DMS79 treated with DMSO at 0.1 percent for 48 hours (cell line): Measurements from ENCODE around the gene C2CD2L.
"Not testable (repeated sequence)": the region's sequence is repeated elsewhere in the genome, so short reads cannot be mapped to it uniquely, and the experiment has no call there.

Source experiments
- DNase-seq: peaks from one replicate; lab custom pipeline; 2025; lab: John Stamatoyannopoulos, UW

The C2CD2L gene

DNA sequence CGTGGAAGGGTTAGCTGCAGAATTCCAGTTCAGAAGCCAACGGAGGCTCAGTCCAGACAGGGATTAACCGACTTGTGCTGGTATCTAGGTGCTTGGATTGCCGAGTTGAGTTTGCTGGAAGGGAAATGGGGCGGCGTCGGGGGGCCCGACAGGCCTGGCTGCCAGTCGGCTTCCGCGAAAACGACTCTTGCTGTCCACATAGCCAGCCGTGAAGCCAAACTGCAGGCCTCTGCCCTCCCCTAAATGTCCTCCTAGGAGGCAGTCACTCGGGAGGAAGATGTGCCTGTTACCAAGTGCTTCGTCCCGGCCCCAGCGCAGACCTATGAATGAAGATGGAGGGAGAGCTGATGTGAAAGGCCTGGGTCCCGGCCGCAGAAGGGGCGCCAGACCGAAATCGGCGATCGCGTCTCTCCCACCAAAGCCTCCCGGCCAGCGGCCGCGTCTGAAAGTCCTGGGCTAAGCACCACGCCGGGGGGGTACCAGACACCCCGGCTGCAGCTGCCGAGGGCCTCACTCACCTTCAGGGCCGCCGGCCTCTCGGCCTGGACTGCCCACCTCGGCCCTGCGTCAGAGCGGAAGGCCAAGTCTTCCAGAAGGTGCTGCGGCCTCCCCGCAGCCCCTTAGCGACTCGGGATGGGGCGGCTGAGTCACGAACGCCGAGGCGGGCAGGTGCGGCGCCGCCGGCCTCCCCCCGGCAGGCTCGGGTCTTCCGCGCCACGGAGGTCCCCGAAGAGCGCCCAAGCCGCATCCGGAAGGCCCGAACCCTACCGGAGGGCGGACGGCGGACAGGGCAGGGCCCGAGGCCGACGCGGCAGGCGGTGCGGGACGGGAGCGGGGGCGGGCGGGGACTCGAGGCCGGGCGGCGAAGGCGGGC is 13.0 kb upstream of the C2CD2L start:
- no peak for DNase-seq

DNA sequence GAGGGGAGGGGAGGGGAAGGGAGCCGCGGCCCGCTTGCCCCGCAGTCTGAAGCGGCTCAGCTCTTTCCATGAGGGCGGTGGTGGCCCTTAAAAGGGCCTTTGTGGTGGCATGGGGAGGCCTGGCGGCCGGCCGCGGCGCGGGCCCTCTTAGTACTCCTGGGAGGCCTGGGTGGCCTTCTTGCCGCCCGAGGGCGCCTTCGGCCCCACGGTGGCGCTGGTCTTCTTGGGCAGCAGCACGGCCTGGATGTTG is 12.4 kb upstream of the C2CD2L start:
- DNase-seq, result no peak

DNA sequence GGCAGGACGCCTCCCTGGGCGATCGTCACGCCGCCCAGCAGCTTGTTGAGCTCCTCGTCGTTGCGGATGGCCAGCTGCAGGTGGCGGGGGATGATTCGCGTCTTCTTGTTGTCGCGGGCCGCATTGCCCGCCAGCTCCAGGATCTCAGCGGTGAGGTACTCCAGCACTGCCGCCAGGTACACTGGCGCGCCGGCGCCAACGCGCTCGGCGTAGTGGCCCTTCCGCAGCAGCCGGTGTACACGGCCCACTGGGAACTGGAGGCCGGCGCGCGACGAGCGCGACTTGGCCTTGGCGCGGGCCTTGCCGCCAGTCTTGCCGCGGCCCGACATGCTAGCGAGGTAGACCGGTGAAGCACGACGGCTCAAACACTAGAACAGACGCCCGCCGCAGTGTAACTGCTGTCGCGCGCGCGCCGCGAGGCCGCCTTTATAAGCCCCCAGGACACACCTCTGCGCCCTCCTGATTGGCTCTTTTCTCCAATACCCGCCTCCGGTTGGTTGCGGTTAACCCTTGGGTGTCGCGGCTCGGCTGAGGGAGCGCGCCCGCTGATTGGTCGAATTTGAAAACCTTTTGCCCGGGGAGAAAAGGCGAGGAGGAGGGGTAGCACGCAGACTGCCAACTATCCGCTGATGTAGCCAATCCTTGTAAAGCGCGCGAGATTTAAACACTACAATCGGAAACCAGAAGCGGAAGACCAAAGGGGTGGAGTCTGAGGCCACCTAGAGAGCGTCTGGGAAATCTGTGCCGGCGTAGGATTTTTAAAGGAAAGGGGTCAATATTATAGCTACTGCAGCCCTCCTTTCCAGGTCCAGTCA is 11.9 kb upstream of the C2CD2L start:
- peak; percentile 100 for DNase-seq

DNA sequence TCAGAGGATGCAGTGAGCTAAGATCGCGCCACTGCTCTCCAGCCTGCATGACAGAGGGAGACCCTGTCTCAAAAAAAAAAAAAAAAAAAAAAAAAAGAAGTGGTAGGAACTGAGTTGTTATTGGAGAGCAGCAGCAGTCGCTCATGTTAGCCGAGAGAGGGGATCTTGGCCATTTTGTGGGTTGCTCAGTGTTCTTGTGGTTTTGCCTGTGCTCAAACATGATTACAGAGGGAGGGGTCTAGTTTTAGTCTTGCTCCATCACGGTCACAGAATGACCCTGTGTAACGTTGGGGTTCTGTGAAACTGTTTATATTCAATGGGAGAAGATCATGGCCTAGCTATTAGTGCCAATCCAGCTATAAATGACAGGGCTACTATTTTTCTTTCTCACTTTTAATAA is 7.4 kb upstream of the C2CD2L start:
- no peak for DNase-seq

DNA sequence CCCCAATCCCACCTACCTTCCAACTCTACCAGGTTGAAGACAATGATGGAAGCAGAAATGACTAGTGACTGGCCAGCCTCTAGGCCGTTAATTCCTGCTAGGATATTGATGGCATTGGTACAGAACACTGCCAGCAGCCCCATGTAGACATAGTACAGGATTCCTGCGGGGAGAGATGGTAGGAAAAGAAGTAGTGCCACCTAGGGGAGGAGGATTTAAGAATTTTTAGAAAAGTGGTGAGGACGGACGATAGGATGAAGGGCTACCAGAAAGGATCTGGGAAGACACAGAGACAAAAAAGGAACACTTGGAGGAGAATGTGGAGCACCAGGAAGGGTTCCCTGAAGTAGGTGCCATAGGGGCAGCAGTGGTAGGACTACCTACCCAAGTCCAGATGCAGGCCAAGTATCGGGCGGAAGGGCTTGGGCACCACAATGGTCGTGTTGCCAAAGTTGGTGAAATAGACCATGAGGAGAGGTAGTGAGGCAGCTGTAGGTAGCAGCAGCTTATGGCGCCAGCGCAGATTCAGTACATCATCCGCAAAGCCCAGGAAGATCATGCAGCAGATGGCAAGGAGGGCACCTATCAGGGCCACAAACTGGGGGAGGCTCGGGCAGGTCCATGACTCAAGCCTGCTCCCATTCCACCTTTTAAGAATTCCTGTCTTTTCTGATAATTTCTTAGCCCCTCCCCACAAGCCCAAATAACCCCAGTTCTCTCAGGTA is 6.7 kb upstream of the C2CD2L start:
- peak; percentile 15 for DNase-seq

DNA sequence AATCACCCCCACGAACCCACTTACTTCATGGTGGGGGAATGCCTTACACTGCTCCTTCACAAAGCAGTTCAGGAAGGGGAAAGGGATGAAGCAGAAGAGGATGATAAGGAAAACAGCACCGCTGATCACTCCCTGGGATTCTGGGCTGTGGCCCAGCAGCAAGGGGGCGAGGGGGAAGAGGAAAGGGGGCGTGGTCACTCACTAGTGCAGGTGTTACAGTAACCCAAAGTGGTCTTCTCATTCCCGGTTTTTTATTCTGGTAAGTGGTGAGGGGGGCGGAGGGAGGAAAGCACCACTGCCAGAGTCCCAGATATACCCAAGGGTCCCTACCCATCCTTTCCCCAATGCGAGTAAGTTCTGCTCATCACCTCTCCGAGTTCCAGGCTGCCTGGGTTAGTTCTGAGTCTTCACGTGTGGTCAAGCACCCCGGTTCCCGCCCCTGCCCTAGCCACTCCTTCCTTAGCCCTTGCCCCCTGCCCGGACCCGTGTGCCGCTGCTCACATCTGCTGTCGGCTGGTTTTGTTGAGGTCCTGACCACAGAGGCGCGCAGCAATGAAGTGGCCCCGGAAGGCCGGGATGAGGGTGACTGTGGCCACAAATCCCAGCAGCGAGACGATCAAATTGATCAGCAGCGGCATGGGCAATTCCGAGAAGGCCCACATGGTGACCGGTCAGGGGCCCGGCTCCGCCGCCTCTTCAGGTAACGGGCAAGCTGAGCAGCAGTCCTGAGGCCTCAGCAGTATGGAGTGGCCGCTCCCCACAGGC is 6.0 kb upstream of the C2CD2L start:
- DNase-seq, result peak; percentile 35

DNA sequence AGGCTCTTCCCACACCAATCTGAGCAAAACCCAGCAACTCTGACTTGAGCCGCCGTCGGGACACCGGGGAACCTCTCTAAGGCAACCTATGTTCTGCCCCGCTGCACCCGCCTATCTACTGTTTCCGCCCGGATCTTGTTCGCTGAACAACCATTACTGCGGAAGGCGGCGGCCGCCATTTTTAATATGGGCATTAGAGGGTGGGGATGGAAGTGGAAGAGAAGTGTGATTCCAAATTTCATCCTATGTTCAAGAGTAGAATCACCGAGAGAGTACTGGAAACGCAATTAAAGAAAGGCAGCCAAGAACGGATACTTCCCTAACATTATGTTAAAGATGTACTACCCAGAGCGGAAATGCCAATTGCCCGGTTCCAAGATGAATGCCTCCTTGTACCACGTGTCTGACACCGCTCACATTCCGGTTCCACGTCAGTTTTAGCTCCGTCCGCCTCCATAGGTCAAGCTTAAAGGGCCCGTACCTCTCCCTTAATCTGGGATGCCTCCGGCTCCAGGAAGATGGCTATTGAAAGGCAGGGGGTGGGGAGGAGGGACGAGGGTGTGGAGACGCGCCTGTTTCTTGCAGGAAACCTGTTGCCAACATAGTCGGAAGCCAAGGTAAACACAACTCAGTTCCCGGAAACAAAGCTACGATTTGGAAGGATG is 5.3 kb upstream of the C2CD2L start, which contains the start of gene DPAGT1:
DPAGT1 (minus strand) TSS at position 95 of the 665 bp plus-strand sequence. CDS start 198 bp downstream, outside the sequence.
- peak; percentile 99 for DNase-seq

DNA sequence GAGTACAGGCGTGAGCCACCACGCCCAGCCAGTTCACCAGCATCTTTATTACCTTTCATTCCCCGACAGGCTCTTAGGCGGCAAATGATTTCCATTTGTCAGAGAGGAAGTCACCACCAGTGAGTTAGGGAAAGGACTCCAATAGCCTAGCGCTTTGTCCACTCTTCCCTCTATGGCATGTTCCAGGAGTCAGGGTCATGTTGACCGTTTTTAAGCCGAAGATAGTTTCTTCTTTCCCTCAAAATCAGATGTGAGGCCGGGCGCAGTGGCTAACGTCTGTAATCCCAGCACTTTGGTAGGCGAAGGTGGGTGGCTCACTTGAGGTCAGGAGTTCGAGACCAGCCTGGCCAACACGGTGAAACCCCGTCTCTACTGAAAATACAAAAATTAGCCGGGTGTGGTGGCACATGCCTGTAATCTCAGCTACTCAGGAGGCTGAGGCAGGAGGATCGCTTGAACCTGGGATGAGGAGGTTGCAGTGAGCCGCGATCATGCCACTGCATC is 3.9 kb upstream of the C2CD2L start:
- DNase-seq, result not testable (repeated sequence)

DNA sequence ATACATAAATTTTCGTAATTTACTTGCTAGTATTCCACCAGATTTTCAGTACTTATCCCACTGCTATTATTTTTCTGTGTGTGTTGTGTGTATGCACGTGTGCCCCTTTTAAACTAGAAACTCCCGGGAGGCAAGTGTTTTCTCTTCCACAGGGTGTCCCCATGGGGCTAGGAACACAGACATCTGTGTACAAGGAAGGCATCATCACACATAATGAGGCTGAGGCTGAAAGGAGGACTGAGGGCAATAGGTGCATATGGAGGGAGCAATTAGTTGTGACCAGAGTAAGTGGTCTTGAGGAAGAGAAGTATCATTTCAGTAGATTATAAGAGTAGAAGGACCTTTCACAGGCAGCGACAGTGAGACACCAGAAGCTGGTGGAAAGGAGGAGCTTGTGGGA is 3.4 kb upstream of the C2CD2L start:
- peak; percentile 72 for DNase-seq

DNA sequence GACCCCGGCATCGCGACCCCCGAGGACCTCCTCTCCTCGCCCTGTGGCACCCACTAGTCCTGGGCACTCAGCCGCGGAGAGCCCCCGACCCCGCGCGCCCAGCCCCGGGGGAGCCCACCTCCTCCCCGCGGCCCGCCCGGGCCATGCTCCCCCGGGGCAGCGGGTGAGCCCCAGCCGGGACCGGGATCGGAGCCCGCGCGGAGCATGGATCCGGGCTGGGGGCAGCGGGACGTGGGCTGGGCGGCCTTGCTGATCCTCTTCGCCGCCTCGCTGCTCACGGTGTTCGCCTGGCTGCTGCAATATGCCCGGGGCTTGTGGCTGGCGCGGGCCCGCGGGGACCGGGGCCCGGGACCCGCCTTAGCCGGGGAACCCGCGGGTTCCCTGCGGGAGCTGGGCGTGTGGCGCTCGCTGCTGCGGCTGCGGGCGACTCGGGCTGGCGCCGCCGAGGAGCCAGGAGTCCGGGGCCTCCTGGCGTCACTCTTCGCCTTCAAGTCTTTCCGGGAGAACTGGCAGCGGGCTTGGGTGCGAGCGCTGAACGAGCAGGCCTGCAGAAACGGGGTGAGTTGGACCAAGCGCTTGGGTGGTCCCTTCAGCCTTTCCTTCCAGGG is 498 bp downstream of the C2CD2L start:
- no peak for DNase-seq

DNA sequence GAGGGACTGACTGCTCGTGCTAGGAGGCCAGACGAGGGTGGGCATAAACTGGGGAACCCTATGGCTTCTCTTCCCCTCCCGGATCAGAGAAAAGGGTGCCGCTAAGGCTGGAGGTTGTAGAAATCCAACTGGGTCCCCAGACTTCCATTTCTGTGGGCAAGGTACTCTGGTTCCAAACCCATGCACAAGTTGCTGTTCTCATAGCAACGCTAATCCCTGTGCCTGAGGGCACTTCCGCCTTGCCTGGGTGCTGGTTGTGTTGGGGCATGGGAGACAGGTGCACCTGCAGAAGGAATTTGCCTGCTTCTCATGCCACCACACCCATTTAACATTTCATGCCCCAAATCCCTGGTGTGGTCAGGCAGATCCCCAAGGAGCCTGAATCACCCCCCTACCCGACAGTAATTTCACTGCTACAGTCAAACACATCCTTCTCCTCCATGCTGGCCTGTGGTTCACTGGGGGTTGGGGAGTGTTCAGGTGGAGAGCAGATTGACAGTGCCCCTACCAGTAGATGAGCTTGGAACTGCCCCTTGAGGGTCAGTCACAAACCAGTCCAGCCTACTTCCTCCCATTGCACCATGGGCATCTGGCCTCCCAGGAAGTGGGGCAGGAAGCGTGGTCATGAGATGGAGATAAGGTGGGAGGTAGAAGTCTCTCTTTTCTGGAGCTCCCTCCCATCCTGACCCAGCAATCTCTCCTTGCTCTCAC is 1.2 kb downstream of the C2CD2L start:
- peak; percentile 85 for DNase-seq

DNA sequence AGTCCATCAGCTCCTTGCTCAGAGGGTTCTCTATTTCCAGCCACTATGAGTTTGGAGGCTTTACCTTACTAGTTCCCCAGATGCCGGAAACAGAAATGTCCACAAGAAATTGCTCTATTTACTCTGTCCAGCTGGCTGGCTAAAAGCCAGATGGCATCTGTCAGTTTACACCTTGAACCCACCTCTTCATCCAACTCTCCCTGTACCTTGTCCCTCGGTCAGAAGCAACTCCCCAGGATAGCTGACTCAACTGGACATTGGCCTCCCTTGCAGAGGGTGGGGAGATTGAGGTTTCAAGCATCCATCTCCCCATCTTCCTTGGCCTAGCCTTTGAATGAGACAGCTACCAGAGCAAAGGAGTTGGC is 1.7 kb downstream of the C2CD2L start:
- DNase-seq, result no peak

DNA sequence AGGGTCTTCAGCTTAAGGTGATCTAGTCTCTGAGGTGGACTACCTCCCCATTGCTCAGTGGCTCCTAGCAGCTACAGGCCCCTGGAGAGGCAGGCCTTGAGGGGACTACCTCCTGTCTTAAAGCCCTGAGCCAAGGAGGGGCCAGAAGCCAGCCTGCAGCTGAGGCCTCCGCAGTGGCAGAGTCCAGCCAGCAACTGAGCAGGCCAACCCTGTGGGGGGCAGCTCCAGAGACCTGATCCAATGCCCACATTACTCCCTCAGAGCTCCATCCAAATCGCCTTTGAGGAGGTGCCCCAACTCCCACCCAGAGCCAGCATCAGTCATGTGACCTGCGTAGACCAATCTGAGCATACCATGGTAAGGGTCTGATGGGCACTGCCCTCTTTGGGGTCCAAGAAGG is 2.7 kb downstream of the C2CD2L start:
- no peak for DNase-seq

DNA sequence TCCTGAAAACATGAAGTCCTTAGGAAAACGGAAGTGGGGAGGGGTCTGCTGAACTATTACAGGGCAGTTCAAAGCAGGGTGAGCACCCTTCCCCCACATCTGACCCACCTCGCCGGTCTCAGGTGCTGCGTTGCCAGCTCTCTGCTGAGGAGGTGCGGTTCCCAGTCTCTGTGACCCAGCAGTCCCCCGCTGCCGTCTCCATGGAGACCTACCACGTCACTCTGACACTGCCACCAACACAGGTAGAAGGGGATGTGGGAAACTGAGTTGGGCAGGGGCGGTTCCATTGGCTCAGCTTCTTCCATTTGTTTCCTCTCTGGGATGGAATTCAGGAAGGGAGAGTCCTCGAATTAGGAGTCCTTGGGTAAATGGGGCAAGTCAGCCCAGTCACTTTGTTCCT is 3.3 kb downstream of the C2CD2L start:
- no peak for DNase-seq

DNA sequence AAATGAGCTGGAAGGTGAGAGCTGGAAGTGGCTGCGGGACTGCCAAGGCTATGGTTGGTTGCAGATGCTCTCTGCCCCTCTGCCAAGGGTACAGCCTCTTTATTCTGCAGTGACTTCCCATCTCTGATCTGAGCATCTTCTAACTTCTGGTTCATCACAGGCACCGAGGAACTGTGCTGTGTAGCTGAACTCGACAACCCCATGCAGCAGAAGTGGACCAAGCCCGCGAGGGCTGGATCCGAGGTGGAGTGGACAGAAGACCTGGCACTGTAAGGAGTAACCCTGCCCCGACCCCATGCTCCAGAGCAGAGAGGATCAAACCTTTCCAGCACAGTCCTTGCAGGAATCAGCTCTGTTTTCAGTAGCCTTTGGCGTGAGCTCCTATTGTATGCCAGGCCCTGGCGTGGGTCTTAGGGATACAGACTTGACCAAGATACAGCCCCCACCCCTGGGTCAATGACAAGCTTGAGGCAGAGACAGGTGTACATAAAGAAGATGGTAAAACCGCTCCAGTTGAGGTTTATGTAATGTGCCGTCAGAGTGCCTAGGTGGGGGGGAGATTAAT is 4.3 kb downstream of the C2CD2L start:
- no peak for DNase-seq

DNA sequence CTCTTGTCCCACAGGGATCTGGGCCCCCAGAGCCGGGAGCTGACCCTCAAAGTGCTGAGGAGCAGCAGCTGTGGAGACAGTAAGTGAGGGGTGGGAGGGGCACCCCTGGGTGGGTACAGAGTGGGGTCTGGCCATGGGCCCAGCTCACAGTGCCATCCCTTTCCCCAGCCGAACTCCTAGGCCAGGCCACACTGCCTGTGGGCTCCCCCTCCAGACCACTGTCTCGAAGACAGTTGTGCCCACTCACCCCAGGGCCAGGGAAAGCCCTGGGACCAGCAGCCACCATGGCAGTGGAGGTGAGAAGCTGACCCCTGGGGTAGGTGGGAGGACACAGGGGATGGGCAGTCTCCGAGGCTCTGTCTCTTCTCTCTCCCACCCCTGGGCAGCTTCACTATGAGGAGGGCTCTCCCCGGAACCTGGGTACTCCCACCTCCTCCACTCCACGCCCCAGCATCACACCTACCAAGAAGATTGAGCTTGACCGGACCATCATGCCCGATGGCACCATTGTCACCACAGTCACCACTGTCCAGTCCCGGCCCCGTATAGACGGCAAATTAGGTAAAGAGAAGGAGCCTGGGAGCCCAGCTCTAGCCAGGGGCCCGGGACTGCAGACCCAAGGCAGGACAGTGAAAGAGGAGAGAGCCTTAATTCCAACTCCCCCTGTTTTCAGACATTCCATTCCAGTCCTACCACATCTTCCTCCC is 5.3 kb downstream of the C2CD2L start:
- DNase-seq, result no peak

DNA sequence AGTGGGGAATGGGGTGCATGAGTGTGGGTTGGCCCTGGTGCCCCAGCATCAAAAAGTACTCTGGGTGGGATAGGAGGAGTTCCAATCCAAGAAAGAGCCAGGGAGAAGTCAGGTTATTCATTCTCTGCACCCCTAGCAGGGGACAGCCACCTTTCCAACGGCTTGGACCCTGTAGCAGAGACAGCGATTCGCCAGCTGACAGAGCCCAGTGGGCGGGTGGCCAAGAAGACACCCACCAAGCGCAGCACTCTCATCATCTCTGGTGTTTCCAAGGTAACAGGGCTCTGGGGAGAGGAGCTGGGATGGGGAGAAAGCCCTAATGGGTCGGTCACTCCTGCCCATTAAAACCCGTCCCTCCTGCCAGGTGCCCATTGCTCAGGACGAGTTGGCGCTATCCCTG is 6.6 kb downstream of the C2CD2L start:
- no peak for DNase-seq

DNA sequence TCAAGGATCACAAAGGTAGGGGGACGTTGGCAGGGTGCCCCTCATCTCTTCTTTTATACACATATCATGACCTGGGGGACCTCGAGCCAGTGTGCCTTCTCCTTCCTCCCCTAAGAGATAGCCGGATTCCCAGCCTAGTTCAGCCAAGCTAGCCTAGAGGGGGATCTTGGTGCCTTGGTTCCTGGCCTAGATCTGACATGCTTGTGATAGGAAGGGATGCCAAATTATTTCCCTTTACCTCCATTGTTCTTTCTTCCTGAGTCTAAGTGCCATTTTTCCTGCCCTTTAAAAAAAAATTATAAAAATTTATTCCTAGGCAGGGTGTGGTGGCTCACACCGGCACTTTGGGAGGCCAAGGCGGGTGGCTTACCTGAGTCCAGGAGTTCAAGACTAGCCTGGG is 7.2 kb downstream of the C2CD2L start:
- DNase-seq, result no peak
